Amniotic stem cell (primary cell): ENCODE data around the gene KIF26B.

ENCODE experiments used
- DNase-seq: peaks from one replicate; lab custom pipeline; 2025; lab: John Stamatoyannopoulos, UW

KIF26B gene

GRCh38 chr1:245431706-245432105 lies 276.9 kb downstream of the KIF26B start:
- no peak for DNase-seq

- DNase-seq, result no peak
Observed at GRCh38 chr1:245432228-245432875, 277.6 kb downstream of the KIF26B start.

- DNase-seq, result no peak
Observed at GRCh38 chr1:245433561-245433960, 278.8 kb downstream of the KIF26B start.

- no peak for DNase-seq
Observed at GRCh38 chr1:245434280-245434679, 279.5 kb downstream of the KIF26B start.

- DNase-seq, result no peak
Observed at GRCh38 chr1:245436407-245436806, 281.6 kb downstream of the KIF26B start.

GRCh38 chr1:245437369-245438062 lies 282.7 kb downstream of the KIF26B start:
- no peak for DNase-seq

- DNase-seq, result no peak
Observed at GRCh38 chr1:245440922-245441321, 286.1 kb downstream of the KIF26B start.

GRCh38 chr1:245441689-245442088 lies 286.9 kb downstream of the KIF26B start:
- DNase-seq, result no peak

- no peak for DNase-seq
Observed at GRCh38 chr1:245444147-245444828, 289.5 kb downstream of the KIF26B start.

- DNase-seq, result no peak
Observed at GRCh38 chr1:245444945-245445344, 290.2 kb downstream of the KIF26B start.

GRCh38 chr1:245448531-245448930 lies 293.7 kb downstream of the KIF26B start:
- no peak for DNase-seq

- DNase-seq, result no peak
Observed at GRCh38 chr1:245448975-245449431, 294.2 kb downstream of the KIF26B start.

GRCh38 chr1:245453541-245453940 lies 298.8 kb downstream of the KIF26B start:
- no peak for DNase-seq

GRCh38 chr1:245454051-245454450 lies 299.3 kb downstream of the KIF26B start:
- no peak for DNase-seq

- DNase-seq, result no peak
Observed at GRCh38 chr1:245457562-245457961, 302.8 kb downstream of the KIF26B start.

- no peak for DNase-seq
Observed at GRCh38 chr1:245458234-245458633, 303.4 kb downstream of the KIF26B start.

- DNase-seq, result no peak
Observed at GRCh38 chr1:245458761-245459174, 304.0 kb downstream of the KIF26B start.

GRCh38 chr1:245459621-245460020 lies 304.8 kb downstream of the KIF26B start:
- DNase-seq, result no peak

GRCh38 chr1:245461681-245462080 lies 306.9 kb downstream of the KIF26B start:
- no peak for DNase-seq

- DNase-seq, result no peak
Observed at GRCh38 chr1:245462161-245462560, 307.4 kb downstream of the KIF26B start.

- DNase-seq, result no peak
Observed at GRCh38 chr1:245463392-245464165, 308.8 kb downstream of the KIF26B start.

GRCh38 chr1:245464290-245464689 lies 309.5 kb downstream of the KIF26B start:
- DNase-seq, result no peak
